K562 (cell line): ENCODE data around the gene MMP24OS. TPM values are rescaled to one million over a fixed set of nuclear protein-coding genes. Genes with fewer than 3 reads are reported as not detected.

Source experiments
- AFF1 ChIP-seq, 2 experiments: fragments of 450-650 bp; IDR thresholded peaks; 2 replicates each; pipeline ENCODE4 v1.6.1; 2018; ENCODE audit warnings: mild to moderate bottlenecking in 2 of 2, low read depth in 1 of 2; ENCODE audit not compliant: partially characterized antibody in 2 of 2
- ARID3A ChIP-seq: IDR thresholded peaks from 2 replicates; pipeline ENCODE4 v1.6.1; 2012; ENCODE audit warnings: low read depth, low read length, improper control_type of control experiment, borderline replicate concordance
- DPF2 ChIP-seq: fragments of 450-650 bp; IDR thresholded peaks from 2 replicates; pipeline ENCODE4 v1.6.1; 2016
- FOSL1 ChIP-seq: fragments of 200-800 bp; sonication (Bioruptor generic); conservative IDR thresholded peaks from 2 replicates; pipeline ENCODE4 v1.6.1; 2016; ENCODE audit warnings: missing genetic modification characterization, missing compliant biosample characterization
- MITF ChIP-seq: IDR thresholded peaks from 2 replicates; pipeline ENCODE4 v1.6.1; 2014; ENCODE audit warnings: antibody characterized with exemption
- MYC ChIP-seq, 2 experiments: fragments of 250-450 bp in 1 of 2; sonication (Bioruptor Pico) in 1 of 2; IDR thresholded peaks; 2 replicates each; pipeline versions ENCODE4 v1.5.1 to v1.6.1; 2012 to 2021; ENCODE audit warnings: low read depth in 2 of 2, borderline replicate concordance in 1 of 2, improper control_type of control experiment in 1 of 2, low read length in 1 of 2, mild to moderate bottlenecking in 1 of 2, moderate library complexity in 1 of 2
- RCOR1 ChIP-seq, 2 experiments: IDR thresholded peaks; 2 replicates each; pipeline ENCODE4 v1.6.1; 2012; ENCODE audit warnings: low read depth in 2 of 2, low read length in 2 of 2, borderline replicate concordance in 1 of 2, improper control_type of control experiment in 1 of 2
- REST ChIP-seq, 2 experiments: fragments of 450-650 bp; formaldehyde crosslinking in 1 of 2; IDR thresholded peaks; 2 replicates each; pipeline versions ENCODE4 v1.4.0 to v1.6.1; 2014 to 2020; ENCODE audit warnings: mild to moderate bottlenecking in 2 of 2, borderline replicate concordance in 1 of 2, low read depth in 1 of 2
- YY1 ChIP-seq, 3 experiments: IDR thresholded peaks; 2 replicates each; pipeline ENCODE4 v1.6.1; 2011; ENCODE audit warnings: low read length in 2 of 3, mild to moderate bottlenecking in 2 of 3, moderate library complexity in 2 of 3, borderline replicate concordance in 1 of 3, control low read depth in 1 of 3, low read depth in 1 of 3; ENCODE audit not compliant: insufficient read depth in 3 of 3, insufficient replicate concordance in 2 of 3, control insufficient read depth in 1 of 3, insufficient read length in 1 of 3; ENCODE audit errors: extremely low read depth in 1 of 3
- polyA plus RNA-seq, 8 experiments: library from polyadenylated mRNA; depleted of rRNA in 4 of 8; stranded (reverse) in 5 of 8; unstranded in 3 of 8; fragments of >200 nt; fragmentation: Nextera tagmentation in 2 of 8; fragmentation: Illumina TruSeq in 1 of 8; extraction: Ambion mirVana in 2 of 8; extraction: Trizol in 1 of 8; gene quantifications; 2 replicates each; pipeline versions ENCODE4 v1.2.1 to v1.2.3, GENCODE V29; 2011 to 2014; ENCODE audit warnings: inconsistent platforms in 1 of 8, missing spikeins in 1 of 8
- total RNA-seq, 7 experiments: library from RNA; depleted of rRNA in 6 of 7; stranded (reverse); fragments of >200 nt in 6 of 7; fragmentation: Illumina TruSeq in 2 of 7; extraction: Trizol in 2 of 7; gene quantifications; 2 replicates each; pipeline versions ENCODE4 v1.2.1 to v1.2.3, GENCODE V29; 2011 to 2021; ENCODE audit warnings: low replicate concordance in 1 of 7

Gene MMP24OS
- total and polyA plus RNA-seq, 9 of the 15 experiments (the other 6 are each of a cell fraction or from before 2014, with no cell fraction given), result 0.92 to 41.5 (median 11.4) TPM

GRCh38 chr20:35311409-35311808 lies 33.5 kb upstream of the MMP24OS start (continued):
- TF ChIP-seq REST (IDR thresholded peaks at IDR 0.05; ENCODE audit: borderline replicate concordance) (0 out of 2 replicates have a peak, but pooled peaks have one; percentile 12), REST (CRISPR knock-in tag; IDR thresholded peaks at IDR 0.05; ENCODE audit: low read depth) (no peak), ARID3A (0 out of 2 replicates have a peak, but pooled peaks have one; percentile 25), FOSL1 (tag) (peak; percentile 83), AFF1 (IDR thresholded peaks at IDR 0.05; ENCODE audit: low read depth in 1 of 2, partially characterized antibody in 2 of 2) (no peak), MITF (peak; percentile 76), MYC (IDR thresholded peaks at IDR 0.05; ENCODE audit: low read depth, low read length) (peak; percentile 64), MYC (CRISPR knock-in tag; IDR thresholded peaks at IDR 0.05; ENCODE audit: borderline replicate concordance, low read depth) (no peak), DPF2 (peak; percentile 33; the same call in 1 of the 2 replicates), RCOR1 (IDR thresholded peaks at IDR 0.05; ENCODE audit: borderline replicate concordance in 1 of 2, low read depth in 2 of 2, low read length in 2 of 2) (0 out of 4 replicates have a peak, but pooled peaks of 1 of the 2 experiments have one; percentile 23), YY1 (IDR thresholded peaks at IDR 0.05; ENCODE audit: borderline replicate concordance in 1 of 3, control insufficient read depth in 1 of 3, extremely low read depth in 1 of 3, insufficient read depth in 3 of 3, insufficient read length in 1 of 3, insufficient replicate concordance in 2 of 3, low read depth in 1 of 3, low read length in 2 of 3) (peak in 2 of 3 experiments; percentile 83 to 93)
